Stimulated activated CD4-positive, alpha-beta T cell treated with anti-CD3 and anti-CD28 coated beads, Interleukin-12 subunit alpha, Interleukin-12 subunit beta, amount 100 ng/mL, for 48 hours (primary cell): ENCODE data around the gene CERT1.

Experiments used
- DNase-seq, 3 donors: peaks; one replicate each; pipeline ENCODE4 v3.0.0-alpha.2; 2020; ENCODE audit warnings: low read depth in 2 of 3, low spot score in 1 of 3

Gene CERT1

DNA sequence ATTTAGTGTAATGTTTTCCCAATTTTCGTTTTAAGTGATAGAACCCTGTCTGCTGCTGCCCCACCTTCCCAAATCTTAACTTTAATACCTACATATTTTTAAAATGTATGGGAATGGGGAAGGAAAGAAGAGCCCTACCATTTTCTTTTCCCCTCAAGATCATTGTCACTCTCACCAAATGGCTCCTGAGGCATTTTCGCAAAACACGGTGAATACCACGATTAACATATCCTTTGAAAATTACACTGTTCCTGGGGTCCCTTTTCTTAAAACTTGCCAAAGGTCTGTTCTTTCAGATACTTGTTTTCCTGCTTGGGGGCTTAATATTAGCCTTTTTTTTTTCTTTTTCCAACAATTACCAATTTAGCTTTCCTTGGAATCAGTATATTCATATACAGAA, 36.1 kb downstream of the CERT1 start:
- no peak for DNase-seq

DNA sequence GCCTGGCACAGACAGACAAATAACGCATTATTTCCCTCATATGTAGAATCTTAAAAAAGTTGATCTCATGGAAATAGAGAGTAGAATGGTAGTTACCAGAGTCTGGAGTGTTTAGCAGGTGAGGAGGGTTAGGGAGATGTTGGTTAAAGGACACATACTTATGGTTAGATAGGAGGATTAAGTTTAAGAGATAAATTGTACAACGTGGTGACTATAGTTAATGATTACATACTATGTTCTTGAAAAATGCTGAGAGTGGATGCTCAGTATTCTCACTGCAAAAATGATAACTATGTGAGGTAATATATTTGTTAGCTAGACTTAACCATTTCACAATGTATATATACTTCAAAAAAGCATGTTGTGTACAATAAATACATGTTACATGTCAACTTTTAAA, 38.0 kb downstream of the CERT1 start:
- no peak for DNase-seq

DNA sequence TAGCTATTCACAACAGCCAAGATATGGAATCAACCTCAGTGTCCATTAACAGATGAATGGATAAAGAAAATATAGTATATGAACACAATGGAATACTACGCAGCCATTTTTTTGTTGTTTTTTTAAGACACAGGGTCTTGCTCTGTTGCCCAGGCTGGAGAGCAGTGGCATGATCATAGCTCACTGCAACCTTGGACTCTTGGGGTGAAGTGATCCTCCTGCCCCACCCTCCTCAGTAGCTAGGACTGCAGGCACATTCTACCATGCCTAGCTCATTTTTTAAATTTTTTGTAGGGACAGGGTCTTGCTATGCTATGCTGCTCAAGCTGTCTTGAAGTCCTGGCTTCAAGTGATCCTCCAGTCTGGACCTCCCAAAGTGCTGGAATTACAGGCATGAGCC, 38.5 kb downstream of the CERT1 start:
- DNase-seq, result no peak

DNA sequence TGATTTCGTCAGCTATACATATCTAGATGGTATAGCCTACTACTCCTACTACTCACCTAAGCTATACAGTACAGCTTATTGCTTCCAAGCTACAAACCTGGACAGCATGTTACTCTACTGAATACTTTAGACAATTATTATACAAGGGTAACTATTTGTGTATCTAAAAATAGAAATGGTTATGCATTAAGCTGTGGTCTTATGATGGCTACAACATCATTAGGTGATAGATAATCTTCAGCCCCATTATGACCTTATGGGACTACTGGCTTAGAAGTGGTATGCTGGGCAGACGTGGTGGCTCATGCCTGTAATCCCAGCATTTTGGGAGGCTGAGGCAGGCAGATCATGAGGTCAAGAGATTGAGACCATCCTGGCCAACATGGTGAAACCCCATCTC, 40.2 kb downstream of the CERT1 start:
- DNase-seq, result no peak

DNA sequence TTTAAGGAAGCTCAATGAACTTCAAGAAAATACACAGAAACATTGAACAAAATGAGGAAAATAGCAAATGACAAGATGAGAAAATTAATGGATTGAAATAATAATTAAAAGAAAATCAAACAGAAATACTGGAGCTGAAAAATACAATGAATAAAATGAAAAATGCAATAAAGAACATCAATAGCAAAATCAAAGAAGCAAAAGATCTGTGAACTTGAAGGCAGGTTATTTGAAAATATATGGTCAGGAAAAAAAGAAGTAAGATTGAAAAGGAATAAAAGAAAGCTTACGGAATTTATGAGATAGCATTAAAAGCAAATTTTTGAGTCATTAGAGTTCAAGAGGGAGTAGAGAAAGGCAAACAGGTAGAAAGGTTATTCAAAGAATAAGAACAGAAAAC, 42.4 kb downstream of the CERT1 start:
- no peak for DNase-seq

DNA sequence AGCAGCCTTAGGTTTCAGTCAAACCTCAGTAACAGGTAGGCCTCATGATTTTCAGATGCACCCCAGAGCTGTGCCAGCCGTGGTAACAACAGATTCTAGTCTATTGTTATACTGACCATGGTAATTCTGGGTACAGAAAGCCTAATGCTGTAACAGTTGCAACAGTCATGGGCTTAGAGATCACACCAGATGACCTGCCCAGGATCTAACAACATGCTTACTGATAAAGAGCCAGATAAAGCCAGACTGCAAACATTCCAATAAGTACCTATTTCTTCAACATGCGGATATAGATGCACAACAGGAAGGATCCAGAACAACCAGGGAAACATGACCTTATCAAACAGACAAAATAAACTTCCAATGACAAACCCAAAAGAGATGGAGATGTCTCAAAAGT, 42.8 kb downstream of the CERT1 start:
- DNase-seq, result no peak

DNA sequence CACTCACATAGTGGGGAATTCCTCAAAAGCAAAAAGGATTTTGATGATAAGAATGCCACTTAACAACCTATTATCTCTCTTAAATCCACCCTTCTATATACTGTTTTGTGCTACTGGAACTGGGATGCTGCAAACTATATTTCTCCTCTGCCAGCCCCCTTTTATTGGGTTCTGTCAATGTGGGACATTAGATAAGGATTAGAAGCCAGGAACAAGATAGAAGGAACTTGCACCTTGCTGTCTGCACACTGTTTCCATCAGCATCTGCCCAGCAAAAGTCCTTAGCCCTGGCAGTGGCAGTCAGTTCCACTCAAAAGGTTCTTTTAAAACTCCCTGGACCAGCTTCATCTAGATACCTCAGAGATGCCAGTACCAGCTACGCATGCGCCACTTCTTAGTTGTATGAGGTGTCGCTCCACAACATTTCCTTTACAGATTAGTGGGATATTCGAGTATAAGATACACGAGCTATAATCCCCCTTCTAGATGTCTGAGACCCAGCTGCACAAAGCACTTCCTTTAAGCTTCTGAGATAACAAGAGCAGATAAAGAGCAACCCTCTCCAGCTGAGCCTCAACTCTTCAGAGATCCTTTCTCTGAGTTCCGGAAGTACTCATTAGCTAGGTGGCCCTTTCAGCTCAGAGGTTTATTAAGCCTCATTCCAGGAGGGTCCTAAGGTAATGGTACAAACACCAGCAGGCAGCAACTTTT, 45.3 kb downstream of the CERT1 start:
- no peak for DNase-seq

DNA sequence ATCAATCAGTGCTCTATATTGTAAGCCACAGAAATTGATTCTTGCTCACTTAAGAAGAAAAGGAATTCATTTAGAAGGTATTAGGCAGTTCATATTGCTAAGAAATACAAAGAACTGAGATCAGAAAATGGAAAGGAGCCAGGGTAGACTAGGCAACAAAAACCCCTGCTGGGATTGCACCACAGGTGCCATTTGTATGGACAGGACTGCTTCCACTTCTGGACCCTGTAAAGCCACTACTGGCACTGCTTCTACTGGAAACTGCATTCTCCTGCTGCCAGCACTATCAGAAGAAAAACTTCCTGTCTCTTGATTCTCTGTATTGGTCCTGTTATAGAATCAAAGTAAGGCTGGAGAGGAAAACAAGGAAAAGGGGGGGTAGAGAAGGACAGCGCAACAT, 45.9 kb downstream of the CERT1 start:
- DNase-seq, result no peak

DNA sequence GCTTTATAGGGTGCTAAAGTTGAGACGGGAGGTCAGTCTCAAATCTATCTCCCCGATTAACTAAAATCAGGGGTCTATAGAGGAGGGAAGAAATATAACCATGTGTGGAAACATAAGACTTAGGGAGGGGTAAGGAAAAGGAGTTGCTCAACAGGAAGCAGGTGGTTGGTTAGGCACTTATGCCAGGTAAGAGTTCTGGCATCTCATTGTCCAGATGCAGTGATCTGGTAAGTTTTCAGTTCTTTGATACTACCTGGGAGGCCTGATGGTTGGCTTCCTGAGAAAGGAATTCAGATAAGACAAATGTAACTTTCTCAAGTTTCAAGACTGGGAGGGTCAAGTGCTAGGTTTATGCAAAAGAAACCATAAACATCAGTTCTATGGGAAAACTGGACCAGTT, 47.7 kb downstream of the CERT1 start:
- no peak for DNase-seq

DNA sequence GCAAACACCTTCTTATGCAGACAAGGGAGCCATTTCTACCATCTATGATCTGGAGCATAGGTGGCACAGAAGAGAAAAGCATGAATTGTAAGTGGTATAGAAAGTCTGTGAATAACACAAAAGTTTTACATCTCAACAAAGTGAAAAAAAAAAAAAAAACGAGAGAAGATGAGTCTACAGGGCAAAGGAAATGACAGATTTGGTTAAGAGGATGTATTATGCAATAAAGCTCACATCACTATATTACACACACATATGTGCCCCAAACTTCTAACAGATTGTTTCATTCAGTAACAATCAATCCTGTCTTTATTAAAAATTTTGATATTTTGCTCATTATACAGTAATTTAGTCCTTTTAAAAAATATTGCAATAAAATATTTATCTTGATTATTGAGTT, 49.8 kb downstream of the CERT1 start:
- no peak for DNase-seq

DNA sequence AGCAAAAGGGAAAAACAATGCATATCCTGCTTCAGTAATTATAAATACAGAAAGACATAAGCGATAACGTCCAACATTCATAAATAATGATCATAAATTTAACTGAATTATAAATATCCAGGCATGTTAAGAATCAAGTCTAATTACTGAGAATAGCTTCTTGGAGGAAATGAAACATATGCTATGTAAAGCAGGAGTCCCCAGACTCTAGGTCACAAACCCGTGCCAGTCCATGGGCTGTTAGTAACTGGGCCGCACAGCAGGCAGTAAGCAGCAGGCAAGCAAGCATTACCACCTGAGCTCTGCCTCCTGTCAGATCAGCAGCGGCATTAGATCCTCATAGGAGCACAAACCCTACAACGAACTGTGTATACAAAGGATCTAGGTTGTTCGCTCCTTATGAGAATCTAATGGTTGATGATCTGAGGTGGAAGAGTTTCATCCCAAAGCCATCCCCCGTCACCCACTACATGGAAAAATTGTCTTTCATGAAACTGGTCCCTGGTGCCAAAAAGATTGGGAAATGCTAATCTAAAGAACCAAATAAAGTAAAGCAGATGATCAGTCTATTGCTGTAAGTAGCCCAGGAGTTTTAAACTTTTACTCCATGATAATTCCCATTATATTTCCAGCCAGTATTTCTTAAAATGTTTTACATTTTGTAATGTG, 50.4 kb downstream of the CERT1 start:
- DNase-seq, result no peak

DNA sequence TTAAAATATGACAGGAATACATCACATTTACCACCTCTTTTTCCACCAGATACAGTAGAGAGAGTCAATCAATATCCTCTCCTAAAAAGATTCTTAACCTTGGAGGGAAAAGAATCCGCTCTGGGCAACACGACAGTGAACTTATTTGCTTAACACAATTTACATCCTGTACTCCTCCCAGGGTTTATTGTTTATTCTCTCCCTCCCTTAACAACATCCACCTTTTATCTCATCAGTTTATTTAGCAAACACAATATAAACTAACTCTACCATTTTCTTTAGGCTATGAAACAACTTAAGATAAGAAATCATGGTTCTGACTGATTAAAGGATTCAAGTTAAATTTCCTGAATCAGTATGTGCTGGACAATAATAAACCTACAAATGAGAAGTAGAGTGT, 50.9 kb downstream of the CERT1 start:
- DNase-seq, result no peak

DNA sequence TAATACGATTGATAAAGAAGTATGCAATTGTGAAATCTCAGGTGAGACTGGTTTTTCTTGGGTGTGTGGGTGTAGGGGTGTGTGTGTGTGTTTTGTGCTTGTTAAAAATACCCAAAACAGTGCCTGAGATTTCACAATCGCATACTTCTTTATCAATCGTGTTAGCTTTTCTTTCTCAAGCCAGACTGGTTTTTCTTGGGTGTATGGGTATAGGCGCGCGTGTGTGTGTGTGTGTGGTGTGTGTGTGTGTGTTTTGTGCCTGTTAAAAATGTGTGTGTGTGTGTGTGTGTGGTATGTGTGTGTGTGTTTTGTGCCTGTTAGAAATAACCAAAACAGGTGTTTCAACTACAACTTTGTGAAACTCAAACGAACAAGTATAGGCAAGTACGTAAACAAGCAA, 53.7 kb downstream of the CERT1 start:
- DNase-seq, result no peak

DNA sequence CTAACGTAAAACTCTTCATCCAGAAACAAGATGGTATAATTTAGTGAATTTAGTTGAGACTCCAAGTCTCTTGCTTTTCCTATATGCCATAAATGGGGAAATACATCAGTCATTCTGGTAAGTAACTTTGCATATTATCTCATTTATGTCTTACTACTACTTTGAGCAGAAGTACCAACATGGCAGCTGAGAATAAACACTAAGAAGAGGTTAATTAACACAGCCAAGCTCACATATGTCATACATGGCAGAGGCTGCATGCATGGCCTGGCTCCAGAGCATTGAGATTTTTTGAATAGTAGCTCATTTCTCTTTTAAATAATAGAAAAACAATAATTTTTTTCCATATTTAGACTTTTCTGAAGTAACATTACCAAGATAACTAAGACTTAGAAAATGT, 54.3 kb downstream of the CERT1 start:
- no peak for DNase-seq

DNA sequence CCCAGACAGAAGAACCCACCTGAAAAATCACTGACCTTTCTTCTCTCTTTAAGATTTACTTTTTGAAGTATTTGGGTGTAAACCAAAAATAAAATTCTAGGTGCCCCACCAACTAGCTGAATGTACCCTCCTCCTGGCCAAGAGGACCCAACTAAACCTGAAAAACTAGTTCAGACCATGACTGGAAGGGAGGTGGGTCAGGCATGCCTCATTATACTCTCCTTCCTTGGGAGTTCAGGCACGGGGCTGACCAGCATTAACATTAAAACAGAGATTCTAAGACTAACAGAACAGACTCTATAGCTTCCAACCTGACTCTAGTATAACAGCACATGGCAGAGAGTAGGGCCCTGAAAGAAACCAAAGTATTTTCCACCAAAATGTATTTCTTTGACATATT, 61.4 kb downstream of the CERT1 start:
- DNase-seq, result no peak

DNA sequence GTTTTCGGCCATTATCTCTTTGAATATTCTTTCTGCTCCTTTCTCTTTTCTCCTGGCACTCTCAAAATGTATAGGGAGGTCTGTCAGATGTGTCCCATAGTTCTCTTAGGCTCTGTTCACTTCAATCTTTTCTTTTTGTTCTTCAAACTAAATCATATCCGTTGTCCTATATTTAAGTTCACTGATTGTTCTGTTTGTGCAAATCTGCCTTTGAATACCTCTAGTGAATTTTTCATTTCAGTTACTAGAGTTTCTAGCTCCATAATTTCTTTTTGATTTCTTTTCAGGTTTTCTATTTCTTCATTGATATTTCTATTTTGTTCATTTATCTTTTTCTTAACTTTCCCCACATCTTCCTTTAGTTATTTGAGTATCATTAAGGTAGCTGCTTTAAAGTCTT, 65.4 kb downstream of the CERT1 start:
- no peak for DNase-seq

DNA sequence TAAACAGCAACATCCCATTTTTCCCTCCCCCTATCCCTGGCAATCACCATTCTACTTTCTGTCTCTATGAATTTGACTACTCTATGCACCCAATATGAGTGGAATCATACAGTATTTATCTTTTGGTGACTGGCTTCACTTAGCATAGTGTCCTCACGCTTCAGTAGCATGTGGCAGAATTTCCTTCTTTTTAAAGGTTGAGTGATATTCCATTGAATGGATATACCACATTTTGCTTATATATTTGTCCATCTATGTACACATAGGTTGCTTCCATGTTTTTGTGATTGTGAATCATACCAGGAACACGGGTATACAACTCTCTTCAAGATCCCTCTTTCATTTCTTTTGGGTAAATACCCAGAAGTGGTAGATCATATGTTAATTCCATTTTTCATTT, 69.9 kb downstream of the CERT1 start:
- DNase-seq, result no peak

DNA sequence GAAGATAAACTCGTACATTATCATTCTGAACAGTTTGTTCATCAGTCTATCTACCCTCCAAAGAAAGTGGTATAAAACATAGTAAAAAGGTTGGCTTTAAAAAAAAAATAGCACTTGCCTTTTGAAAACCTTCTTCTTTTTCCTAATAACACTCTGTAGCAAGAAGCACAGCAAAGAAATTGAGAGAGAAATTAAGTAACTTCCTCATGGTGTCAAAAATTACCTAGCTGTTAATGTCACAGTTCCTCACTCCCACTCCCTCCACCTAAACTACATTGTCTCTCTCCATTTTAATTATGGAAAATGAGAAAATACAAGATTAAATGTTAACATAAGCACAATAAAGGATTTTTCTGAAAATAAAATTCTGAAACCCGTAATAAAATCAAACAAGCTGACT, 72.2 kb downstream of the CERT1 start:
- DNase-seq, result no peak

DNA sequence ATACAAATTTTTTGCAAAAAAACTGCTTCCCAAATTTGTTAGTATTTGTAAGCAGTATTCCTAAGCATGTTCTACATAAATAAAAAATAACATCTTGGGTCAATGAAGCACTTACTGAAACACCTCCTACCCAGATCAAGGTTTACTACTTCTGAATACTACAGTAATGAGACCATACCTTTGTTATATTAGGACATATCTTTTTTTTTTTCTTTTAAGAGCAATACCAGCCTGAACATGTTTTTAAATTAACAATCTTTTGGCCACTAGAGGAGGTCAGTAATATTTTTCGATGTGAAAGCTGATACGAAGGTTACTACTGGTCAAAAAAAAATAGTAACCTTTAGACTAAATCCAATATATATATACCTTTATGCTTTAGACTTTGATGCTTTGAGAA, 72.7 kb downstream of the CERT1 start:
- DNase-seq, result no peak

DNA sequence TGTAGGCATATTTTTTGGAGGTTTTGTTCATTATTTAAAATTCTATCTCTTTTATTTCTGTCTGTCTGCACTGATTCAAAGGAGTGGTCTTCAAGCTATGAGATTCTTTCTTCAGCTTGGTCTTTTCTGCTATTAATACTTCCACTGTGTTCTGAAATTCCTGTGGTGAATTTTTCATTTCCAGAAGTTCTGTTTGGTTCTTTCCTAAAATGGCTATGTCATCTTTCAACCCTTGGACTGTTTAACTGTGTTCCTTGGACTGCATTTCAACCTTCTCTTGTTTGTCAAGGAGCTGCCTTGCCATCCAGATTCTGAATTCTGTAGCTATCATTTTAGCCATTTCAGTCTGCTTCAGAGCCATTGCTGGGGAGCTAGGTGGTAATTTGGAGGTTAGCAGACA, 76.3 kb downstream of the CERT1 start:
- DNase-seq, result no peak

DNA sequence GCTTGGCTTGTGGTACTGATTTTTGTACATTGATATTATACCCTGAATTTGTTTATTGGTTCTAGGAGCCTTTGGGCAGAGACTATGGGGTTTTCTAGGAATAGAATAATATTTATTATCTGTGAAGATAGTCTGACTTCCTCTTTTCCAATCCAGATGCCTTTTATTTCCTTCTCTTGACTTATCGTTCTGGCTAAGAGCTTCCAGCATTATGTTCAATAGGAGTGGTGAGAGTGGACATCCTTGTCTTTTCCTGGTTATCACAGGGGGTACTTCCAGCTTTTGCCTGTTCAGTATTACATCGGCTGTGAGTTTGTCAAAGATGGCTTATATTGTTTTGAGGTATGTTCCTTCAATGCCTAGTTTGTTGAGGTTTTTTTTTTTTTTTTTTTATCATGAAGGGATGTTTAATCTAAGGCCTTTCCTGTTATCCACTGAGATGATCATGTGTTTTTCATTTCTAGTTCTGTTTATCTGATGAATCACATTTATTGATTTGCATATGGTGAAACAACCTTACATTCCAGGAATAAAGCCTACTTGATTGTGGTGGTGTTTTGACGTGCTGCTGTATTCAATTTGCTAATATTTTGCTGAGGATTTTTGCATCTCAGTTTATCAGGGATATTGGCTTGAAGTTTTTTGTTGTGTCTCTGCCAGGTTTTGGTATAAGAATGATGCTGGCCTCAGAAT, 77.5 kb downstream of the CERT1 start:
- DNase-seq, result no peak

DNA sequence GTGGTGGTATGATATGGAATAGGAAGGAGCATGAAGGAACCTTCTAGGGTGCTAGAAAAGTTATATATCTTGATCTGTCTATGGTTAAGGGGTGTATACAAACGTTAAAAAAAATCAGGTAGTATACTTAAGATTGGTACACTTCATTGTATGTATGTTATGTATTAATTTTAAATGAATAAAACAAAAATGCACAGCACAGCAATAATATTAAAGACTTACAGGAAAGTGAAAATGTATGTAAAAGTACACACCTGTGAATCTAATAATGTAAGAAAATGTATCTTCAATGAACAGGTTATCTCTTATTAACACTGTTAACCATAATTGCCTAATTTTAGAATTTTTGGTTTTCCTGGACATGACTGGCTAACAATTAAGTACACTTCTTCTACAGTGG, 97.2 kb downstream of the CERT1 start:
- DNase-seq, result no peak
